Measurements from ENCODE around the gene ZBTB33. TPM values are rescaled to one million over a fixed set of nuclear protein-coding genes. Genes with fewer than 3 reads are reported as not detected.

Gene ZBTB33
- total RNA-seq, 1 donor from 2014 or later: 13.4 TPM

GRCh38 chrX:120213438-120214265 is 37.0 kb upstream of the ZBTB33 start:
- H3K36me3 ChIP-seq (ENCODE audit: control insufficient read depth, insufficient read depth, low read length): no peaks in the 10 kb centered on the region
- no peak overlapping the region for H3K4me3 ChIP-seq (ENCODE audit: low read depth, low read length)
- no peaks in the 10 kb centered on the region for H3K27me3 ChIP-seq (ENCODE audit: control insufficient read depth, insufficient read depth, low read length)
- TF ChIP-seq CTCF (IDR thresholded peaks at IDR 0.05; ENCODE audit: insufficient read depth, low read length, severe bottlenecking): peak; percentile 66
- FAIRE-seq (no peak), DNase-seq (ENCODE audit: low read depth) (peak; percentile 37)

- Histone ChIP-seq H3K27me3 (ENCODE audit: control insufficient read depth, insufficient read depth, low read length) (no peaks in the 10 kb centered on the region), H3K36me3 (ENCODE audit: control insufficient read depth, insufficient read depth, low read length) (no peaks in the 10 kb centered on the region), H3K4me3 (ENCODE audit: low read depth, low read length) (no peak overlapping the region)
- DNase-seq (ENCODE audit: low read depth): no peak
- no peak for FAIRE-seq
- no peak for TF ChIP-seq CTCF (IDR thresholded peaks at IDR 0.05; ENCODE audit: insufficient read depth, low read length, severe bottlenecking)
These were observed 27.2 kb upstream of the ZBTB33 start for GRCh38 chrX:120223374-120223773.

GRCh38 chrX:120224388-120224787 is 26.2 kb upstream of the ZBTB33 start:
- Histone ChIP-seq H3K36me3 (ENCODE audit: control insufficient read depth, insufficient read depth, low read length) (no peaks in the 10 kb centered on the region), H3K27me3 (ENCODE audit: control insufficient read depth, insufficient read depth, low read length) (no peaks in the 10 kb centered on the region), H3K4me3 (ENCODE audit: low read depth, low read length) (no peak overlapping the region)
- DNase-seq (ENCODE audit: low read depth): no peak
- TF ChIP-seq CTCF (IDR thresholded peaks at IDR 0.05; ENCODE audit: insufficient read depth, low read length, severe bottlenecking): no peak
- FAIRE-seq: no peak

- no peak for TF ChIP-seq CTCF (IDR thresholded peaks at IDR 0.05; ENCODE audit: insufficient read depth, low read length, severe bottlenecking)
- peak; percentile 8 for DNase-seq (ENCODE audit: low read depth)
- Histone ChIP-seq H3K36me3 (ENCODE audit: control insufficient read depth, insufficient read depth, low read length) (no peaks in the 10 kb centered on the region), H3K27me3 (ENCODE audit: control insufficient read depth, insufficient read depth, low read length) (no peaks in the 10 kb centered on the region), H3K4me3 (ENCODE audit: low read depth, low read length) (no peak overlapping the region)
- peak; percentile 76 for FAIRE-seq
These were observed 22.3 kb upstream of the ZBTB33 start for GRCh38 chrX:120228187-120228908.

- no peak for DNase-seq (ENCODE audit: low read depth)
- no peak overlapping the region for H3K4me3 ChIP-seq (ENCODE audit: low read depth, low read length)
- no peak for FAIRE-seq
- no peak for TF ChIP-seq CTCF (IDR thresholded peaks at IDR 0.05; ENCODE audit: insufficient read depth, low read length, severe bottlenecking)
- H3K27me3 ChIP-seq (ENCODE audit: control insufficient read depth, insufficient read depth, low read length): no peaks in the 10 kb centered on the region
- H3K36me3 ChIP-seq (ENCODE audit: control insufficient read depth, insufficient read depth, low read length): no peaks in the 10 kb centered on the region
These were observed 15.3 kb upstream of the ZBTB33 start for GRCh38 chrX:120235284-120235683.

Measured in bronchial epithelial cell (primary cell).